ES-I3 (cell line): ENCODE data around the gene COPZ1.
A peak's percentile ranks its signal among the peaks of the same experiment; 100 is the strongest.

Experiments
- H3K36me3 ChIP-seq: 2 replicates; pipeline ENCODE4 v1.6.1; 2013; ENCODE audit warnings: mild to moderate bottlenecking, low read length, control low read depth, moderate library complexity; ENCODE audit not compliant: insufficient read depth
- H3K4me1 ChIP-seq: 2 replicates; pipeline ENCODE4 v1.6.1; 2013; ENCODE audit warnings: mild to moderate bottlenecking, control low read depth, low read length; ENCODE audit not compliant: insufficient read depth
- H3K9ac ChIP-seq: 2 replicates; pipeline ENCODE4 v1.6.1; 2013; ENCODE audit warnings: low read depth, mild to moderate bottlenecking, low read length, moderate library complexity
- H3K9me3 ChIP-seq: 2 replicates; pipeline ENCODE4 v1.6.1; 2013; ENCODE audit warnings: mild to moderate bottlenecking, low read length, moderate library complexity; ENCODE audit not compliant: control insufficient read depth, insufficient read depth

The COPZ1 gene

GRCh38 chr12:54355104-54355815, 30.3 kb downstream of the COPZ1 start:
- Histone ChIP-seq H3K9ac (no peak overlapping the region), H3K9me3 (no peaks in the 10 kb centered on the region), H3K36me3 (no peaks in the 10 kb centered on the region), H3K4me1 (peaks cover 66% of the 10 kb centered on the region)

GRCh38 chr12:54356228-54356627, 31.3 kb downstream of the COPZ1 start:
- H3K4me1 ChIP-seq, result peaks cover 62% of the 10 kb centered on the region

GRCh38 chr12:54356951-54357356, 32.0 kb downstream of the COPZ1 start:
- Histone ChIP-seq H3K9ac (peak overlapping the region; percentile 5; the same call in 1 of the 2 replicates), H3K4me1 (peaks cover 55% of the 10 kb centered on the region)

More at GRCh38 chr12:54356228-54356627, 31.3 kb downstream of the COPZ1 start:
- no peaks in the 10 kb centered on the region for H3K9me3 ChIP-seq
- no peaks in the 10 kb centered on the region for H3K36me3 ChIP-seq
- no peak overlapping the region for H3K9ac ChIP-seq

GRCh38 chr12:54357506-54358190, 32.7 kb downstream of the COPZ1 start:
- H3K36me3 ChIP-seq, result no peaks in the 10 kb centered on the region
- H3K4me1 ChIP-seq, result peaks cover 51% of the 10 kb centered on the region
- H3K9ac ChIP-seq, result peak overlapping the region; percentile 73; the same call in 1 of the 2 replicates
- H3K9me3 ChIP-seq, result no peaks in the 10 kb centered on the region

More at GRCh38 chr12:54356951-54357356, 32.0 kb downstream of the COPZ1 start:
- Histone ChIP-seq H3K36me3 (no peaks in the 10 kb centered on the region), H3K9me3 (no peaks in the 10 kb centered on the region)

- H3K36me3 ChIP-seq, result no peaks in the 10 kb centered on the region
- H3K4me1 ChIP-seq, result peaks cover 45% of the 10 kb centered on the region
- no peaks in the 10 kb centered on the region for H3K9me3 ChIP-seq
Observed at GRCh38 chr12:54358191-54358944, 33.4 kb downstream of the COPZ1 start.

GRCh38 chr12:54358945-54359761, 34.2 kb downstream of the COPZ1 start:
- Histone ChIP-seq H3K36me3 (no peaks in the 10 kb centered on the region), H3K4me1 (peaks cover 39% of the 10 kb centered on the region), H3K9ac (peak overlapping the region; percentile 73), H3K9me3 (no peaks in the 10 kb centered on the region)

More at GRCh38 chr12:54358191-54358944, 33.4 kb downstream of the COPZ1 start:
- peak overlapping the region; percentile 73 for H3K9ac ChIP-seq

GRCh38 chr12:54359762-54360351, 34.9 kb downstream of the COPZ1 start:
- Histone ChIP-seq H3K4me1 (peaks cover 37% of the 10 kb centered on the region), H3K9ac (peak overlapping the region; percentile 60), H3K36me3 (no peaks in the 10 kb centered on the region)

GRCh38 chr12:54360717-54361456, 36.0 kb downstream of the COPZ1 start:
- Histone ChIP-seq H3K9me3 (no peaks in the 10 kb centered on the region), H3K9ac (no peak overlapping the region), H3K4me1 (peaks cover 26% of the 10 kb centered on the region), H3K36me3 (no peaks in the 10 kb centered on the region)

More at GRCh38 chr12:54359762-54360351, 34.9 kb downstream of the COPZ1 start:
- no peaks in the 10 kb centered on the region for H3K9me3 ChIP-seq

- H3K36me3 ChIP-seq, result no peaks in the 10 kb centered on the region
- no peaks in the 10 kb centered on the region for H3K9me3 ChIP-seq
- no peak overlapping the region for H3K9ac ChIP-seq
- peaks cover 7% of the 10 kb centered on the region; the same call in 1 of the 2 replicates for H3K4me1 ChIP-seq
Observed at GRCh38 chr12:54363047-54363446, 38.1 kb downstream of the COPZ1 start.

- Histone ChIP-seq H3K9me3 (no peaks in the 10 kb centered on the region), H3K36me3 (no peaks in the 10 kb centered on the region), H3K9ac (no peak overlapping the region), H3K4me1 (peaks cover 12% of the 10 kb centered on the region; the same call in 1 of the 2 replicates)
Observed at GRCh38 chr12:54363618-54364017, 38.7 kb downstream of the COPZ1 start.

- peaks cover 12% of the 10 kb centered on the region; the same call in 1 of the 2 replicates for H3K4me1 ChIP-seq
- H3K9ac ChIP-seq, result no peak within 1 kb of the TSS
- no peaks in the 10 kb centered on the region for H3K9me3 ChIP-seq
- H3K36me3 ChIP-seq, result no peaks in the 10 kb centered on the region
Observed at GRCh38 chr12:54364413-54364812, 39.5 kb downstream of the COPZ1 start, which contains the start of gene GPR84. TSS of gene GPR84 (minus strand) at chr12:54364486. CDS start at chr12:54363851, 635 bp downstream.

- Histone ChIP-seq H3K9ac (no peak overlapping the region; the same call in 1 of the 2 replicates), H3K9me3 (no peaks in the 10 kb centered on the region), H3K36me3 (no peaks in the 10 kb centered on the region)
Observed at GRCh38 chr12:54368025-54368708, 43.2 kb downstream of the COPZ1 start.

More at GRCh38 chr12:54368025-54368708, 43.2 kb downstream of the COPZ1 start:
- peaks cover 7% of the 10 kb centered on the region; the same call in 1 of the 2 replicates for H3K4me1 ChIP-seq
